Transverse colon (tissue), 3 donors: ENCODE data around the gene RPGR.

Experiments
- CTCF ChIP-seq, 5 experiments: fragments of 200-600 bp in 3 of 5; fragments of 450-650 bp in 2 of 5; sonication (generic) in 3 of 5; IDR thresholded peaks; 1 replicate in 2 of 5; 2 replicates in 3 of 5; pipeline ENCODE4 v1.5.1; 2016 to 2017; ENCODE audit warnings: antibody characterized with exemption in 5 of 5, inconsistent platforms in 3 of 5, mild to moderate bottlenecking in 2 of 5, moderate library complexity in 1 of 5
- POLR2A ChIP-seq: fragments of 450-650 bp; IDR thresholded peaks from one replicate; pipeline ENCODE4 v1.6.1; 2016; ENCODE audit warnings: antibody characterized with exemption, mild to moderate bottlenecking, moderate library complexity

GRCh38 chrX:38351346-38351745, 24.0 kb upstream of the RPGR start:
- TF ChIP-seq CTCF (IDR thresholded peaks at IDR 0.05) (no peak), POLR2A (no peak)
